Measurements from ENCODE around the gene CCNF. TPM values are rescaled to one million over a fixed set of nuclear protein-coding genes. Genes with fewer than 3 reads are reported as not detected.
"Not testable (repeated sequence)": the region's sequence is repeated elsewhere in the genome, so short reads cannot be mapped to it uniquely, and the experiment has no call there.

The CCNF gene
- total and polyA plus RNA-seq, 2 of the 4 experiments (the other 2 are of a cell fraction) = 8.2 to 20.1 TPM

DNA sequence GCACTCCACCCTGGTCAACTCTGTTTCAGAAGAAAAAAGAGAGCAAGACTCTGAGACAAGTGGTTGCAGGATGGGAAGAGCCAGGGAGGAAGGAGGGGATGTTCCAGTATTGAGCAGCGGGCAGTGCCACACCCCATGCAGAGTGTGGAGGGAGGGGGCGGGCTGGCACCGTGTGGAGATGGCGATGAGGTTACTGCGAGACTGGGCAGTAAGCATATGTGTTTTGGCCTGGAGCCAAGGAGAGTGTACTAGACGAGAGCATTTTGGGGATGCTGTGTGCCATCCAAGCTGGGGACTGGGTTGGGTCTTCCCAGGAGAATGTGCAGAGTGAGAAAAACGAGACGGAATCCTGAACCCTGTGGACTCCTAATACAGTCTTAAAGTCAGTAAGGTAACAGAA lies 49.0 kb downstream of the CCNF start:
- no peak overlapping the region for H3K18ac ChIP-seq (ENCODE audit: low read depth, low read length)
- H2BK5ac ChIP-seq (ENCODE audit: low read depth, low read length, poor library complexity, severe bottlenecking) = no peak overlapping the region
- CTCF ChIA-PET = no interaction called here
- 88% methylated on average over 4 of the region's 8 CpGs; no CpG with 5 or more reads in 1 of the 2 experiments for WGBS, 2 experiments (ENCODE audit: extremely low coverage in 2 of 2, insufficient read length in 1 of 2)
- H3K9me3 ChIP-seq (ENCODE audit: control insufficient read depth, insufficient read depth, low read length) = no peaks in the 10 kb centered on the region
- intact Hi-C loops (cut with micrococcal nuclease) (no loop called here), in situ Hi-C loops (cut with MboI; ENCODE audit: low sequenced_read_pairs) (no loop called here), dilution Hi-C loops (cut with HindIII; ENCODE audit: low sequenced_read_pairs, unreplicated experiment) (no loop called here)
- H3K36me3 ChIP-seq (ENCODE audit: control insufficient read depth, insufficient read depth, low read length) = no peaks in the 10 kb centered on the region
- no peak overlapping the region for H3K4ac ChIP-seq (ENCODE audit: low read depth, low read length)
- H3K27me3 ChIP-seq (ENCODE audit: control insufficient read depth, insufficient read depth, low read length) = no peaks in the 10 kb centered on the region
- ATAC-seq (ENCODE audit: low read depth) = no peak
- peaks cover 18% of the 10 kb centered on the region for H3K4me1 ChIP-seq (ENCODE audit: control insufficient read depth, insufficient read depth, low read length)
- H4K20me1 ChIP-seq (ENCODE audit: insufficient read depth, low read length) = peaks cover 23% of the 10 kb centered on the region
- no peak overlapping the region for H3K4me2 ChIP-seq (ENCODE audit: low read depth, low read length)
- no peak overlapping the region for H2BK120ac ChIP-seq (ENCODE audit: low read depth, low read length)
- no peak overlapping the region for H3K27ac ChIP-seq (ENCODE audit: insufficient read depth, low read length)
- no peak overlapping the region for H4K5ac ChIP-seq (ENCODE audit: low read depth, low read length)
- no peak overlapping the region for H4K8ac ChIP-seq (ENCODE audit: low read depth in 2 of 2, low read length in 2 of 2)
- H3K9me1 ChIP-seq (ENCODE audit: insufficient read depth, low read length) = peaks cover 4% of the 10 kb centered on the region; the same call in 1 of the 2 replicates
- POLR2A ChIA-PET (ENCODE audit: unreplicated experiment) = no interaction called here
- no peak overlapping the region for H2BK15ac ChIP-seq (ENCODE audit: low read depth, low read length)
- peaks cover 14 to 72% of the 10 kb centered on the region in 2 experiments; a peak in 3 of 4 replicates for H3K79me1 ChIP-seq (ENCODE audit: low read depth in 1 of 2, low read length in 2 of 2)
- H4K91ac ChIP-seq (ENCODE audit: insufficient read depth, low read depth, low read length) = no peak overlapping the region
- H3K14ac ChIP-seq (replicated peaks; ENCODE audit: low read depth, low read length) = no peak overlapping the region
- H3K56ac ChIP-seq (ENCODE audit: extremely low read depth, insufficient read depth, low read length) = no peak overlapping the region
- TF ChIP-seq MAFK (IDR thresholded peaks at IDR 0.05; ENCODE audit: low read depth, low read length) (no peak), SMC3 (IDR thresholded peaks at IDR 0.05; ENCODE audit: low read depth, low read length) (no peak), RAD21 (IDR thresholded peaks at IDR 0.05; ENCODE audit: low read length) (no peak)
- BruUV-seq (replicated peaks) = no TSS peak
- no peak overlapping the region for H3K23ac ChIP-seq (ENCODE audit: low read depth, low read length)
- no peak overlapping the region for H3K4me3 ChIP-seq (ENCODE audit: insufficient read depth, low read depth, low read length)
- H2AK5ac ChIP-seq (ENCODE audit: low read depth, low read length) = no peak overlapping the region
- H2BK20ac ChIP-seq (ENCODE audit: low read depth, low read length) = no peak overlapping the region
- no peak for DNase-seq
- no peak overlapping the region for H2AFZ ChIP-seq (replicated peaks; ENCODE audit: low read length, poor library complexity)
- no peak overlapping the region for H3K9ac ChIP-seq (ENCODE audit: low read depth, low read length)
- no peak overlapping the region for H2AK9ac ChIP-seq (replicated peaks; ENCODE audit: low read depth, low read length, poor library complexity)

DNA sequence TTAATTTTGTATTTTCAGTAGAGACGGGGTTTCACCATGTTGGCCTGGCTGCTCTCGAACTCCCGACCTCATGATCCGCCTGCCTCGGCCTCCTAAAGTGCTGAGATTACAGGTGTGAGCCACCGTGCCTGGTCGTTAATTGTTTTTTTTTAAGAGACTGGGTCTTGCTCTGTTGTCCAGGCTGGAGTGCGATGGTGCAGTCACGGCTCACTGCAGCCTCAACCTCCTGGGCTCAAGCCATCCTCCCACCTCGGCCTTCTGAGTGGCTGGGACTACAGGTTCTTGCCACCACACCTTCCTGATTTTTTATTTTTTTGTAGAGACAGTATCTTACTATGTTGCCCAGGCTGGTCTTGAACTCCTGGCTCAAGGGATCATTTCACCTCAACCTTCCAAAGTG lies 50.7 kb downstream of the CCNF start:
- H2BK15ac ChIP-seq (ENCODE audit: low read depth, low read length); H3K4ac ChIP-seq (ENCODE audit: low read depth, low read length); H3K18ac ChIP-seq (ENCODE audit: low read depth, low read length); H3K4me3 ChIP-seq (ENCODE audit: insufficient read depth, low read depth, low read length); in situ Hi-C loops (cut with MboI; ENCODE audit: low sequenced_read_pairs); intact Hi-C loops (cut with micrococcal nuclease); CTCF ChIA-PET; H3K14ac ChIP-seq (replicated peaks; ENCODE audit: low read depth, low read length); H2AK9ac ChIP-seq (replicated peaks; ENCODE audit: low read depth, low read length, poor library complexity); dilution Hi-C loops (cut with HindIII; ENCODE audit: low sequenced_read_pairs, unreplicated experiment); H3K9ac ChIP-seq (ENCODE audit: low read depth, low read length); H2AK5ac ChIP-seq (ENCODE audit: low read depth, low read length); H3K4me2 ChIP-seq (ENCODE audit: low read depth, low read length); ATAC-seq (ENCODE audit: low read depth); H4K8ac ChIP-seq (ENCODE audit: low read depth in 2 of 2, low read length in 2 of 2); H3K23ac ChIP-seq (ENCODE audit: low read depth, low read length); H4K91ac ChIP-seq (ENCODE audit: insufficient read depth, low read depth, low read length); H2BK120ac ChIP-seq (ENCODE audit: low read depth, low read length); H3K27me3 ChIP-seq (ENCODE audit: control insufficient read depth, insufficient read depth, low read length); H3K9me1 ChIP-seq (ENCODE audit: insufficient read depth, low read length); DNase-seq; H2BK20ac ChIP-seq (ENCODE audit: low read depth, low read length); H3K9me3 ChIP-seq (ENCODE audit: control insufficient read depth, insufficient read depth, low read length); BruUV-seq (replicated peaks); H4K5ac ChIP-seq (ENCODE audit: low read depth, low read length); H2BK5ac ChIP-seq (ENCODE audit: low read depth, low read length, poor library complexity, severe bottlenecking); H3K56ac ChIP-seq (ENCODE audit: extremely low read depth, insufficient read depth, low read length); H3K36me3 ChIP-seq (ENCODE audit: control insufficient read depth, insufficient read depth, low read length); H3K27ac ChIP-seq (ENCODE audit: insufficient read depth, low read length); H2AFZ ChIP-seq (replicated peaks; ENCODE audit: low read length, poor library complexity): not testable (repeated sequence)
- Histone ChIP-seq H3K4me1 (ENCODE audit: control insufficient read depth, insufficient read depth, low read length) (peaks cover 20% of the 10 kb centered on the region), H3K79me1 (ENCODE audit: low read depth in 1 of 2, low read length in 2 of 2) (peaks cover 28 to 79% of the 10 kb centered on the region in 2 experiments; a peak in 3 of 4 replicates), H4K20me1 (ENCODE audit: insufficient read depth, low read length) (peaks cover 26% of the 10 kb centered on the region)
- POLR2A ChIA-PET (ENCODE audit: unreplicated experiment) = interaction anchor here (0.6 kb wide), 1 partner anchor 14 kb away, joined by 4 read pairs; no protein-coding TSS in a partner anchor
- WGBS, 2 experiments (ENCODE audit: extremely low coverage in 2 of 2, insufficient read length in 1 of 2) = no CpG with 5 or more reads among the region's 10 CpGs

Data from IMR-90 (cell line).